Measurements from ENCODE around the gene OR2Z1. TPM values are rescaled to one million over a fixed set of nuclear protein-coding genes. Genes with fewer than 3 reads are reported as not detected.

Gene OR2Z1
- total RNA-seq (2022), result not detected in 2 replicates
- not detected for Bru-seq, nascent RNA
- BruChase-seq, experiment 1, labeled RNA remaining after a 6-hour chase, result percentile 8 among the genes with signal in this experiment
- BruChase-seq, experiment 2, labeled RNA remaining after a 2-hour chase, result not detected
- long read RNA-seq, result 0 reads

GRCh38 chr19:8721334-8721733, at the start of gene OR2Z1:
TSS of gene OR2Z1 (plus strand) at chr19:8721634. CDS start at chr19:8731029, 9,395 bp downstream.
- CTCF ChIA-PET, result no interaction called here

GRCh38 chr19:8673276-8673891, 48.0 kb upstream of the OR2Z1 start:
- Mint-ChIP-seq H3K27me3 (ENCODE audit: insufficient read depth, unreplicated experiment) (no peaks in the 10 kb centered on the region), H3K4me1 (ENCODE audit: insufficient read depth, unreplicated experiment) (no peaks in the 10 kb centered on the region), H3K27ac (ENCODE audit: low read depth, unreplicated experiment) (no peak overlapping the region), H3K36me3 (ENCODE audit: insufficient read depth, unreplicated experiment) (no peaks in the 10 kb centered on the region), H3K4me3 (ENCODE audit: unreplicated experiment) (no peak overlapping the region), H3K9me3 (ENCODE audit: unreplicated experiment) (peaks cover 20% of the 10 kb centered on the region)
- BruUV-seq (replicated peaks), result no TSS peak
- no peak for TF ChIP-seq CTCF (IDR thresholded peaks at IDR 0.05; ENCODE audit: unreplicated experiment)
- POLR2A ChIA-PET, result no interaction called here
- no peak for DNase-seq (ENCODE audit: unreplicated experiment)
- intact Hi-C loops (cut with micrococcal nuclease), result no loop called here
- CTCF ChIA-PET, result no interaction called here

More at GRCh38 chr19:8721334-8721733, at the start of gene OR2Z1:
- H3K27ac Mint-ChIP-seq (ENCODE audit: low read depth, unreplicated experiment), result no peak within 1 kb of the TSS
- BruUV-seq (replicated peaks), result no TSS peak
- no peaks in the 10 kb centered on the region for H3K27me3 Mint-ChIP-seq (ENCODE audit: insufficient read depth, unreplicated experiment)
- no peaks in the 10 kb centered on the region for H3K36me3 Mint-ChIP-seq (ENCODE audit: insufficient read depth, unreplicated experiment)
- H3K4me3 Mint-ChIP-seq (ENCODE audit: unreplicated experiment), result no peak within 1 kb of the TSS
- no peak for DNase-seq (ENCODE audit: unreplicated experiment)
- POLR2A ChIA-PET, result no interaction called here
- peaks cover 38% of the 10 kb centered on the region for H3K9me3 Mint-ChIP-seq (ENCODE audit: unreplicated experiment)
- intact Hi-C loops (cut with micrococcal nuclease), result no loop called here
- no peaks in the 10 kb centered on the region for H3K4me1 Mint-ChIP-seq (ENCODE audit: insufficient read depth, unreplicated experiment)
- no peak for TF ChIP-seq CTCF (IDR thresholded peaks at IDR 0.05; ENCODE audit: unreplicated experiment)

- Mint-ChIP-seq H3K9me3 (ENCODE audit: unreplicated experiment) (peaks cover 24% of the 10 kb centered on the region), H3K4me1 (ENCODE audit: insufficient read depth, unreplicated experiment) (no peaks in the 10 kb centered on the region), H3K4me3 (ENCODE audit: unreplicated experiment) (no peak overlapping the region), H3K27ac (ENCODE audit: low read depth, unreplicated experiment) (no peak overlapping the region), H3K36me3 (ENCODE audit: insufficient read depth, unreplicated experiment) (no peaks in the 10 kb centered on the region), H3K27me3 (ENCODE audit: insufficient read depth, unreplicated experiment) (no peaks in the 10 kb centered on the region)
- no peak for DNase-seq (ENCODE audit: unreplicated experiment)
- BruUV-seq (replicated peaks), result no TSS peak
- intact Hi-C loops (cut with micrococcal nuclease), result no loop called here
- POLR2A ChIA-PET, result no interaction called here
- no peak for TF ChIP-seq CTCF (IDR thresholded peaks at IDR 0.05; ENCODE audit: unreplicated experiment)
- CTCF ChIA-PET, result no interaction called here
Measured at GRCh38 chr19:8675066-8675465, 46.4 kb upstream of the OR2Z1 start.

- no peak for DNase-seq (ENCODE audit: unreplicated experiment)
- Mint-ChIP-seq H3K27ac (ENCODE audit: low read depth, unreplicated experiment) (no peak overlapping the region), H3K9me3 (ENCODE audit: unreplicated experiment) (peaks cover 51% of the 10 kb centered on the region), H3K4me3 (ENCODE audit: unreplicated experiment) (no peak overlapping the region), H3K36me3 (ENCODE audit: insufficient read depth, unreplicated experiment) (no peaks in the 10 kb centered on the region), H3K4me1 (ENCODE audit: insufficient read depth, unreplicated experiment) (no peaks in the 10 kb centered on the region), H3K27me3 (ENCODE audit: insufficient read depth, unreplicated experiment) (no peaks in the 10 kb centered on the region)
- CTCF ChIA-PET, result no interaction called here
- intact Hi-C loops (cut with micrococcal nuclease), result no loop called here
- BruUV-seq (replicated peaks), result no TSS peak
- POLR2A ChIA-PET, result no interaction called here
- no peak for TF ChIP-seq CTCF (IDR thresholded peaks at IDR 0.05; ENCODE audit: unreplicated experiment)
Measured at GRCh38 chr19:8678244-8678807, 43.1 kb upstream of the OR2Z1 start.
